ENCODE measurements around the gene CTBP2. TPM values are rescaled to one million over a fixed set of nuclear protein-coding genes. Genes with fewer than 3 reads are reported as not detected.

The CTBP2 gene
- total RNA-seq, 2 experiments from 2014 or later = 0.19 to 0.42 TPM

- no peak overlapping the region for H3K27ac Mint-ChIP-seq
- peaks cover under 1% of the 10 kb centered on the region for H3K9me3 Mint-ChIP-seq
- no peaks in the 10 kb centered on the region for H3K4me1 Mint-ChIP-seq (ENCODE audit: low read depth)
- no peak for DNase-seq
- CTCF ChIA-PET = no interaction called here
- H3K36me3 Mint-ChIP-seq (ENCODE audit: low read depth) = no peaks in the 10 kb centered on the region
- peaks cover 5% of the 10 kb centered on the region for H3K27me3 Mint-ChIP-seq (ENCODE audit: low read depth)
- intact Hi-C loops (cut with micrococcal nuclease) = no loop called here
- H3K4me3 Mint-ChIP-seq = no peak overlapping the region
Observed at GRCh38 chr10:125014086-125014830, 146.1 kb downstream of the CTBP2 start.

DNA sequence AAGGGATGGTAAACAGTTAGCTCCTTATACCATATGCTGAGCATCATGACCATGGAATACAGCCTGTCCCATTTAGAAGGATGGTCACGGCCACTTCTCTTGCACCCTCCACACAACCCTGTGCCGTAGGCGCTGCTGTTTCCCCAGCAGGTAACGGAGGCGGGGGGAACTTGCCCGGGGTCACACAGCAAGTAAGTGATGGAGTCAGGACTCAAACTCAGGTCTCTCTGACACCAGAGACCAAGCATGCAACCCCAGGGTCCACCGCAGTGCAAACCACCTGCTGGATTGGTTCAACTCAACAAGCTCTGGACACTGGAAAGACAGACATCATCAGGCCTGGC is 146.9 kb downstream of the CTBP2 start:
- Mint-ChIP-seq H3K4me1 (ENCODE audit: low read depth) (no peaks in the 10 kb centered on the region), H3K27ac (no peak overlapping the region), H3K4me3 (no peak overlapping the region), H3K9me3 (no peaks in the 10 kb centered on the region), H3K27me3 (ENCODE audit: low read depth) (peaks cover 3% of the 10 kb centered on the region), H3K36me3 (ENCODE audit: low read depth) (no peaks in the 10 kb centered on the region)
- DNase-seq = no peak
- intact Hi-C loops (cut with micrococcal nuclease) = no loop called here
- CTCF ChIA-PET = no interaction called here

DNA sequence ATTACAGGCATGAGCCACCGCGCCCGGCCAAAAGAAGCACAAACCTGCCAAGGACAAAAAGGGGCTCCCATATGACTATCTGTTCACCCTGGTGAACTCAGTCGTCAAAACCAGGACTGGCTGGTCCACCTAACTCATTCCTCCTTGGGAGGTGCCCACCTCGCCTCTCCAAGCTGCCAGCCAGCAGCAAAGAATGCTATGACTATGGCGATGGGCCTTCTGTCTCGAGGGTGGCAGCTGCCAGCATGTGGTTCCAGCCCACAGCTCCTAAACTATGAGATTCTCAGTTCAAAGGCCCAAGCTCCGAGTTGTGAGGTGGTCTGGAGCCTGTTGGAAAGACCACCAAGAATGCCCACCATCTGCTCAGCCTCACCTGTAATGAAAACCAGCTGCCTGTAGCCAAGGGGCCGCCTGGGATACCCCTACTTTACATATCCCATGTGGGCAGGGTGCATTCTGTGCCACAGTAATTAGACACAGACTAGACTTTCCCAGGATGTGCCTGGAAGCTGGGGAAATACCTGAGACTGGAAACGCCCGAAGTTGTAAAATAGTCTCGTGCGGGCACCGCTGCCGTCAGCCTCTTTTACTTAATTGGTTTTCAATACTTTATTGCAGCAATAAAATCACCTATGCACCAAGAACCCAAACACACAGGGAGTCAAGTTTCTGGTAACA is 147.4 kb downstream of the CTBP2 start:
- Mint-ChIP-seq H3K36me3 (ENCODE audit: low read depth) (no peaks in the 10 kb centered on the region), H3K27me3 (ENCODE audit: low read depth) (peaks cover 3% of the 10 kb centered on the region), H3K27ac (no peak overlapping the region), H3K9me3 (no peaks in the 10 kb centered on the region), H3K4me3 (no peak overlapping the region), H3K4me1 (ENCODE audit: low read depth) (no peaks in the 10 kb centered on the region)
- DNase-seq = no peak
- CTCF ChIA-PET = no interaction called here
- intact Hi-C loops (cut with micrococcal nuclease) = no loop called here

- peaks cover 3% of the 10 kb centered on the region for H3K27me3 Mint-ChIP-seq (ENCODE audit: low read depth)
- H3K9me3 Mint-ChIP-seq = no peaks in the 10 kb centered on the region
- H3K4me1 Mint-ChIP-seq (ENCODE audit: low read depth) = no peaks in the 10 kb centered on the region
- CTCF ChIA-PET = no interaction called here
- H3K4me3 Mint-ChIP-seq = no peak overlapping the region
- DNase-seq = no peak
- intact Hi-C loops (cut with micrococcal nuclease) = no loop called here
- H3K36me3 Mint-ChIP-seq (ENCODE audit: low read depth) = no peaks in the 10 kb centered on the region
- no peak overlapping the region for H3K27ac Mint-ChIP-seq
Observed at GRCh38 chr10:125011926-125012705, 148.2 kb downstream of the CTBP2 start.

GRCh38 chr10:125011171-125011925 is 149.0 kb downstream of the CTBP2 start:
- no peaks in the 10 kb centered on the region for H3K9me3 Mint-ChIP-seq
- peaks cover 3% of the 10 kb centered on the region for H3K27me3 Mint-ChIP-seq (ENCODE audit: low read depth)
- no peak overlapping the region for H3K27ac Mint-ChIP-seq
- CTCF ChIA-PET = no interaction called here
- DNase-seq = no peak
- no peak overlapping the region for H3K4me3 Mint-ChIP-seq
- intact Hi-C loops (cut with micrococcal nuclease) = no loop called here
- no peaks in the 10 kb centered on the region for H3K4me1 Mint-ChIP-seq (ENCODE audit: low read depth)
- H3K36me3 Mint-ChIP-seq (ENCODE audit: low read depth) = no peaks in the 10 kb centered on the region

DNA sequence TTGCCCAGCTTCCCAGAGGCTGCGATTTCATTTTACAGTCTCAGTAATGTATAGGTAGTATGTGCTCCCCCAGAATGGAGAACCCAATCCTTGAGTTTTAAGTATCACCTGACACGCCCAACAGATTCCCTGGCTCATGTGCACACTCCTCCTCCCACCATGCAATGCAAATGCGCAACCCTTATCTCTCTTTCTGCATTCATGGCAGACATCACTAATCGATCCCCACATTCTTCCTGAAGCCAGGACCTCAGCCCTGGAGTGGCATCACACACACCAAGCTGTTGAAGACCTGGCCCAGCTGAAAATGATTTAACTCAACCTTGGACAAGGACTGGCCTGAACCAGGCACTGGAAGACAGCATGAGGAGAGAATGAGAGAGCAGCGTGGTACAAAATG is 150.0 kb downstream of the CTBP2 start:
- Mint-ChIP-seq H3K4me1 (ENCODE audit: low read depth) (no peaks in the 10 kb centered on the region), H3K4me3 (no peak overlapping the region), H3K9me3 (no peaks in the 10 kb centered on the region), H3K27me3 (ENCODE audit: low read depth) (no peaks in the 10 kb centered on the region), H3K27ac (no peak overlapping the region), H3K36me3 (ENCODE audit: low read depth) (no peaks in the 10 kb centered on the region)
- intact Hi-C loops (cut with micrococcal nuclease) = no loop called here
- no peak for DNase-seq
- CTCF ChIA-PET = interaction anchor here (0.6 kb wide), 1 partner anchor 19 kb away, joined by 4 read pairs; no protein-coding TSS in a partner anchor

GRCh38 chr10:125009661-125010161 is 150.7 kb downstream of the CTBP2 start:
- H3K36me3 Mint-ChIP-seq (ENCODE audit: low read depth) = no peaks in the 10 kb centered on the region

GRCh38 chr10:125008689-125009638 is 151.4 kb downstream of the CTBP2 start:
- intact Hi-C loops (cut with micrococcal nuclease) = no loop called here
- Mint-ChIP-seq H3K4me3 (no peak overlapping the region), H3K27ac (no peak overlapping the region), H3K36me3 (ENCODE audit: low read depth) (no peaks in the 10 kb centered on the region), H3K27me3 (ENCODE audit: low read depth) (no peaks in the 10 kb centered on the region), H3K9me3 (no peaks in the 10 kb centered on the region), H3K4me1 (ENCODE audit: low read depth) (no peaks in the 10 kb centered on the region)
- DNase-seq = no peak
- CTCF ChIA-PET = interaction anchor here (1.6 kb wide), 1 partner anchor 8 kb away, joined by 5 read pairs; no protein-coding TSS in a partner anchor

More at GRCh38 chr10:125009661-125010161, 150.7 kb downstream of the CTBP2 start:
- no peak for DNase-seq
- no peak overlapping the region for H3K27ac Mint-ChIP-seq
- no peaks in the 10 kb centered on the region for H3K9me3 Mint-ChIP-seq
- CTCF ChIA-PET = no interaction called here
- H3K4me1 Mint-ChIP-seq (ENCODE audit: low read depth) = no peaks in the 10 kb centered on the region
- no peaks in the 10 kb centered on the region for H3K27me3 Mint-ChIP-seq (ENCODE audit: low read depth)
- no peak overlapping the region for H3K4me3 Mint-ChIP-seq
- intact Hi-C loops (cut with micrococcal nuclease) = no loop called here

- H3K27ac Mint-ChIP-seq = no peak overlapping the region
- intact Hi-C loops (cut with micrococcal nuclease) = no loop called here
- H3K9me3 Mint-ChIP-seq = no peaks in the 10 kb centered on the region
- no peaks in the 10 kb centered on the region for H3K4me1 Mint-ChIP-seq (ENCODE audit: low read depth)
- H3K27me3 Mint-ChIP-seq (ENCODE audit: low read depth) = no peaks in the 10 kb centered on the region
- H3K4me3 Mint-ChIP-seq = no peak overlapping the region
- no peaks in the 10 kb centered on the region for H3K36me3 Mint-ChIP-seq (ENCODE audit: low read depth)
- no peak for DNase-seq
- CTCF ChIA-PET = interaction anchor here (1.0 to 1.6 kb wide), 2 partner anchors 9 to 11 kb away, joined by 5 read pairs; no protein-coding TSS in a partner anchor
Observed at GRCh38 chr10:125007436-125007835, 152.9 kb downstream of the CTBP2 start.

DNA sequence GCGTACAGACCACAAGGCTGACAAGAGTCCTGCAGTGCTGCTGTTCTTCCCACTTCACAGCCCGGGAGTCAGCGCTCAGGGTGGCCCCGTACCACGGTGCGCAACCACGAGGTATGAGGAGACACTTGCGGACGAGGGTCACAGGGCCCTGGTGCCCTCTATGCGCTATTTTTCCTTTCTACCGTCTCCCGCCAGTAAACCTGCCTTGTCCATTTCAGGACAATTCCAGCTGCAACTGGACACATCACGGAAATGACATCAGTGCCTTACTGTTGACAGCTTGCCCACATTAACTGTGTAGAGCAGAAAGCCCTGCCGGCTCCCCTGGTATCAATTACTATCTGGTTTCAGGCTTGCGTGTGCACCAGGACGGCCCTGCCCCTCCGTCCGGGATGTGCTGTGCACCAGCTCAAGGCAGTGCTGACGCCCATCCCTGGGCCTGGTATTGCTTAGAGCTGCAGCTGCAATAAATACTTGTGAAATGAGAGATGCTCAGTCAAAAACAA is 153.4 kb downstream of the CTBP2 start:
- no peaks in the 10 kb centered on the region for H3K27me3 Mint-ChIP-seq (ENCODE audit: low read depth)
- intact Hi-C loops (cut with micrococcal nuclease) = no loop called here
- no peaks in the 10 kb centered on the region for H3K4me1 Mint-ChIP-seq (ENCODE audit: low read depth)
- H3K9me3 Mint-ChIP-seq = no peaks in the 10 kb centered on the region
- CTCF ChIA-PET = interaction anchor here (1.0 to 1.6 kb wide), 2 partner anchors 10 kb away, joined by 5 read pairs; no protein-coding TSS in a partner anchor
- H3K36me3 Mint-ChIP-seq (ENCODE audit: low read depth) = no peaks in the 10 kb centered on the region
- H3K4me3 Mint-ChIP-seq = no peak overlapping the region
- no peak for DNase-seq
- H3K27ac Mint-ChIP-seq = no peak overlapping the region

DNA sequence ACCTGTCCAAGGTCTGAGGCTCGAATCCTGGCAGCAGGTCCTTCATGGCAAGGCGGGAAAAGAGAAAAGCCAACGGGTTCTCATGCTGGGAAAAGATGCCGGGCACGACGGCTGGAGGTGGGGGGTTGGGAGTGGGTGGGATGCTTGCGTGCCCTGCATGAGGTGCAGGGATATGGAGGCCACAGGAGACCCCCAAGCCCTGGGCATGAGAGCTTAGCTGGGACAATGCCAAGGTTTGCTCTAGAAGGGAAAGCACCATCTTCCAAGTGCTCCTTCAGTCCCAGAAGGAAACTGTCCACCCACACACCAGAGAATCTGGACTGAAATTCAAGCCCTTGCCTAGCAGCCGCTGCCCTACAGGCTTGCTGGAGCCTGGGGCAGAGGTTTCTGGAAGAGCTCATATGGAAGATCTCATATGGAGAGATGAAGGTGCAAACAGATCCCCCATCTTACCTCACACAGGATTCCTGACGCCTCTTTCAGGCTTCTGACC is 154.1 kb downstream of the CTBP2 start:
- H3K9me3 Mint-ChIP-seq = no peaks in the 10 kb centered on the region
- CTCF ChIA-PET = no interaction called here

More for the DNA sequence above, 154.1 kb downstream of the CTBP2 start:
- no peak for DNase-seq
- H3K4me3 Mint-ChIP-seq = no peak overlapping the region
- H3K4me1 Mint-ChIP-seq (ENCODE audit: low read depth) = no peaks in the 10 kb centered on the region
- intact Hi-C loops (cut with micrococcal nuclease) = no loop called here
- no peaks in the 10 kb centered on the region for H3K36me3 Mint-ChIP-seq (ENCODE audit: low read depth)
- H3K27me3 Mint-ChIP-seq (ENCODE audit: low read depth) = no peaks in the 10 kb centered on the region
- H3K27ac Mint-ChIP-seq = no peak overlapping the region

Data from activated naive CD4-positive, alpha-beta T cell treated with anti-CD3 and anti-CD28 coated beads for 36 hours (primary cell).